ENCODE data around the gene PINLYP. TPM values are rescaled to one million over a fixed set of nuclear protein-coding genes. Genes with fewer than 3 reads are reported as not detected.

The PINLYP gene
- total RNA-seq, 3 donors from 2014 or later, result 1.3 to 2.5 (median 2.2) TPM

Other genes starting within 250 kb of the PINLYP start
- gene CD177, start 222.1 kb upstream of the PINLYP start, total RNA-seq, result not detected
- gene TEX101, start 160.9 kb upstream of the PINLYP start, total RNA-seq, result not detected
- gene LYPD3, start 110.2 kb upstream of the PINLYP start, total RNA-seq, result 1 to 10 TPM; 1.5 to 3.1 (median 2.2) TPM
- gene PHLDB3, start 71.1 kb upstream of the PINLYP start, total RNA-seq, result 10 to 100 TPM; 17.0 to 33.7 (median 26.2) TPM
- gene ETHE1, start 48.6 kb upstream of the PINLYP start, total RNA-seq, result 10 to 100 TPM; 29.3 to 36.8 (median 33.7) TPM
- gene ZNF575, start 42.6 kb upstream of the PINLYP start, total RNA-seq, result 1 to 10 TPM; 1.6 to 3.0 (median 2.0) TPM
- 10 to 100 TPM; 21.0 to 24.2 (median 23.1) TPM for gene XRCC1, start 274 bp upstream of the PINLYP start, total RNA-seq
- 10 to 100 TPM; 31.7 to 38.2 (median 33.5) TPM for gene IRGQ, start 20.3 kb downstream of the PINLYP start, total RNA-seq
- 10 to 100 TPM; 16.6 to 22.3 (median 18.5) TPM for gene ZNF576, start 20.8 kb downstream of the PINLYP start, total RNA-seq
- gene SRRM5, start 36.3 kb downstream of the PINLYP start, total RNA-seq, result under 1 TPM; 0.25 to 0.87 (median 0.30) TPM
- gene ZNF428, start 43.8 kb downstream of the PINLYP start, total RNA-seq, result 10 to 100 TPM; 20.6 to 27.6 (median 25.5) TPM
- gene CADM4, start 64.0 kb downstream of the PINLYP start, total RNA-seq, result under 1 TPM; 0.40 to 0.63 (median 0.42) TPM
- 1 to 10 TPM; 3.3 to 5.2 (median 4.7) TPM for gene PLAUR, start 94.4 kb downstream of the PINLYP start, total RNA-seq
- not detected for gene IRGC, start 140.3 kb downstream of the PINLYP start, total RNA-seq
- 100 to 1,000 TPM; 102 to 114 (median 109) TPM for gene SMG9, start 179.2 kb downstream of the PINLYP start, total RNA-seq
- 100 to 1,000 TPM in 1 of 3 donors, 10 to 100 TPM in 2; 90.6 to 123 (median 94.7) TPM for gene KCNN4, start 205.2 kb downstream of the PINLYP start, total RNA-seq
- gene LYPD5, start 226.6 kb downstream of the PINLYP start, total RNA-seq, result under 1 TPM in 2 of 3 donors, not detected in 1; 0.53 to 0.87 TPM

All from activated T-cell treated with anti-CD3 and anti-CD28 coated beads, Interleukin-2, amount 50 U/mL, for 4 hours (primary cell).